GM23248 (cell line): ENCODE results near the gene NEDD4L.

Source experiments
- EZH2 ChIP-seq: fragments of 200-600 bp; sonication (generic); IDR thresholded peaks from 2 replicates; pipeline ENCODE4 v1.6.1; 2018; ENCODE audit warnings: antibody characterized with exemption, mild to moderate bottlenecking; ENCODE audit not compliant: insufficient read depth, poor library complexity, severe bottlenecking
- EZH2phosphoT487 ChIP-seq: fragments of 200-600 bp; sonication (generic); IDR thresholded peaks from 2 replicates; pipeline ENCODE4 v1.6.1; 2018; ENCODE audit warnings: antibody characterized with exemption, moderate library complexity, mild to moderate bottlenecking, low read depth; ENCODE audit not compliant: insufficient read depth

- no peak for TF ChIP-seq EZH2
- no peak for TF ChIP-seq EZH2phosphoT487
Measured at GRCh38 chr18:58172031-58172430, 128.0 kb downstream of the NEDD4L start.
